ENCODE data around the gene BCR. TPM values are rescaled to one million over a fixed set of nuclear protein-coding genes. Genes with fewer than 3 reads are reported as not detected.

The BCR gene
- total and polyA plus RNA-seq, 2 of the 13 experiments (the other 11 are each of a cell fraction or from before 2014, with no cell fraction given): 19.9 to 33.6 TPM

DNA sequence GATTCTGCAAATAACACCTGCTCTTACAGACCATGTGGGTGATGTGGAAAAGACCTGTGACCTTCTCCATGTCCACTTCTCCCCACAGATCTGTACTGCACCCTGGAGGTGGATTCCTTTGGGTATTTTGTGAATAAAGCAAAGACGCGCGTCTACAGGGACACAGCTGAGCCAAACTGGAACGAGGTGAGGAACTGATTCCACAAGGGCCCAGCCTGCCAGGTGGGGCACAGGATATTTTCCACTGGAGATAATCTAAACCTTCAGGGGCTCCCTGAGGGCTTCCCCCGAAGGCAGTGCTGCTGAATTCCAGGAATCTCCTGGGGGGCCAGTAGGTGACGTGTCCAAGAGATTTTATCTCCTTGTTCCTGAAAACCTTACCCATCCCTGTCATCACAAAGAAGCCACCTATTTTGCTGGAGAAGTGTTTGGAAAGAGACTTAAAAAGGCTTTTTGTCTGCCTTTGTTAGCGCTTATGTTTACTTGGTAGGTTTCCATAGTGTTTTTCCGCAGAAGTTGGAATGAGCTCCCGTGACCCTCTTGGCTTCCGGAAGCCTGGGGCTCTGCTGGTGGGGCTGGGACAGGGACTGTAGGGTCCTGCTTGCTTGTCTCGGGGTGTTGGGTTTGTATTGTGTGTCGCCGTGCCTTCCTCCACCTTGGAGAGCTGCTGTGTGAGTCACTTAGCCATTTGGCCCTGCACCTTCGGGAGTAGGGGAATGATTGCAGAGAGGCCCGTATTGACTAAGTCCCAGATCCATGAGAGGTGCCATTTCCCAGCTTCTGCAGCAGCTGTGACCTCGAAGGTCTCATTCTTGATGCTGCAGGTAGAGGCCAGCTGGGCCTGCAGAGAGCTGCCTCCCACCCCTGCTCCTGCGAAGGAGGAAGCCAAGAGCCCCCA, 112.4 kb downstream of the BCR start:
- no peak for FAIRE-seq
- CTCF ChIA-PET (ENCODE audit: low intra/inter-chr PET ratio, low total read pairs): no interaction called here
- intact Hi-C loops (cut with micrococcal nuclease; ENCODE audit: unreplicated experiment): no loop called here
- no peaks in the 10 kb centered on the region for H3K27me3 ChIP-seq (ENCODE audit: control insufficient read depth in 1 of 2, insufficient read depth in 2 of 2, low read length in 2 of 2)
- no peaks in the 10 kb centered on the region for H3K9me3 ChIP-seq (ENCODE audit: low read length)
- WGBS (ENCODE audit: low lambda C conversion rate): 94% methylated on average over 14 of the region's 17 CpGs
- H3K9ac ChIP-seq (ENCODE audit: insufficient read depth, low read depth, low read length): no peak overlapping the region
- H3K4me3 ChIP-seq (replicated peaks in 1 of 3; ENCODE audit: insufficient read depth in 1 of 3, low read depth in 2 of 3, low read length in 3 of 3): no peak overlapping the region
- no TSS peak for BruUV-seq (replicated peaks)
- H3K4me2 ChIP-seq (ENCODE audit: low read depth, low read length): no peak overlapping the region
- no peak for TF ChIP-seq ZNF503 (CRISPR knock-in tag; IDR thresholded peaks at IDR 0.05)
- no peak for TF ChIP-seq ZNF615 (CRISPR knock-in tag; IDR thresholded peaks at IDR 0.05; ENCODE audit: borderline replicate concordance)
- TF ChIP-seq BCL6 (CRISPR knock-in tag; IDR thresholded peaks at IDR 0.05): peak; percentile 39; the same call in 1 of the 2 replicates
- DNase-seq (ENCODE audit: low spot score): no peak
- POLR2A ChIA-PET: no interaction called here
- H3K27ac ChIP-seq (ENCODE audit: extremely low read length, insufficient read depth, low read length): no peak overlapping the region
- H3K4me1 ChIP-seq (ENCODE audit: insufficient read depth, low read length): peaks cover 27% of the 10 kb centered on the region
- no peak for ATAC-seq
- H2AFZ ChIP-seq (ENCODE audit: low read length): no peak overlapping the region
- peaks cover 20 to 72% of the 10 kb centered on the region in 2 experiments; a peak in 4 of 5 replicates for H3K36me3 ChIP-seq (replicated peaks in 1 of 2; ENCODE audit: control insufficient read depth in 1 of 2, insufficient read depth in 2 of 2, low read length in 2 of 2)
- no peaks in the 10 kb centered on the region for H4K20me1 ChIP-seq (ENCODE audit: insufficient read depth, low read length)
- no peaks in the 10 kb centered on the region for H3K79me2 ChIP-seq (ENCODE audit: insufficient read depth, low read length)
- in situ Hi-C loops (cut with HindIII; ENCODE audit: extremely low pct_ligation_motif_present, low pct_unique_long_range_greater_than_20kb): loop anchor here (25.0 kb wide), 1 partner anchor 330 kb away; no protein-coding TSS in a partner anchor

DNA sequence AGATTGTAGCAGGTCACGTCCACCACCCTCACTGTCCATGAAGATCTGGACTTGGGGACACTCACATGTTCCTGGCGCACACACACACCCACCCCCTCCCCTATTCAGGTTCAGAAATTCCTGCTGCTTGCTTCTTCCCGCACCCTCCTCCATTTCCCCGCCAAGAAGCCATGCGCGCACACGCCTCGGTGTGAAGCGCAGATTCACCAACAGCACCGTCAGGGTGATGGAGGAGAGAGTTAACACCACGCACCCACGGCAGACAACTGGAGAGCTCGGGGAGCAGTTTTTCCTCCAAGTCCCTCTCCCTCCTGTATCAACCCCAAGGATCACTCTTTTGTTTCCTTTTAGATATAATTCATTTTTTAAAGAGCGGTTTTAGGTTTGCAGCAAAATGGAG, 113.4 kb downstream of the BCR start:
- intact Hi-C loops (cut with micrococcal nuclease; ENCODE audit: unreplicated experiment): no loop called here
- Histone ChIP-seq H3K9me3 (ENCODE audit: low read length) (no peaks in the 10 kb centered on the region), H4K20me1 (ENCODE audit: insufficient read depth, low read length) (no peaks in the 10 kb centered on the region), H3K4me3 (replicated peaks in 1 of 3; ENCODE audit: insufficient read depth in 1 of 3, low read depth in 2 of 3, low read length in 3 of 3) (no peak overlapping the region), H3K4me1 (ENCODE audit: insufficient read depth, low read length) (peaks cover 26% of the 10 kb centered on the region), H3K27me3 (ENCODE audit: control insufficient read depth in 1 of 2, insufficient read depth in 2 of 2, low read length in 2 of 2) (no peaks in the 10 kb centered on the region), H2AFZ (ENCODE audit: low read length) (no peak overlapping the region), H3K36me3 (replicated peaks in 1 of 2; ENCODE audit: control insufficient read depth in 1 of 2, insufficient read depth in 2 of 2, low read length in 2 of 2) (peaks cover 20 to 73% of the 10 kb centered on the region in 2 experiments; a peak in 4 of 5 replicates), H3K9ac (ENCODE audit: insufficient read depth, low read depth, low read length) (no peak overlapping the region), H3K27ac (ENCODE audit: extremely low read length, insufficient read depth, low read length) (no peak overlapping the region), H3K79me2 (ENCODE audit: insufficient read depth, low read length) (no peaks in the 10 kb centered on the region), H3K4me2 (ENCODE audit: low read depth, low read length) (no peak overlapping the region)
- DNase-seq (ENCODE audit: low spot score) (no peak), FAIRE-seq (no peak), ATAC-seq (no peak)
- no TSS peak for BruUV-seq (replicated peaks)
- in situ Hi-C loops (cut with HindIII; ENCODE audit: extremely low pct_ligation_motif_present, low pct_unique_long_range_greater_than_20kb): loop anchor here (25.0 kb wide), 1 partner anchor 331 kb away; no protein-coding TSS in a partner anchor
- ChIA-PET CTCF (ENCODE audit: low intra/inter-chr PET ratio, low total read pairs) (no interaction called here), POLR2A (no interaction called here)
- 98% methylated on average over 14 of the region's 14 CpGs for whole genome bisulfite sequencing (ENCODE audit: low lambda C conversion rate)
- TF ChIP-seq, protein P1, sequence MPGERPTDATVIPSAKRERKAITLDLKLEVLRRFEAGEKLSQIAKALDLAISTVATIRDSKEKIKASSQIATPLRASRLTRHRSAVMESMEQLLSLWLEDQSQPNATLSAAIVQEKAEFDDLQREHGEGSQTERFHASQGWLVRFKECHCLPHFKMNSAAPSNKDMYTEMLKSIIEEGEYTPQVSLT (CRISPR knock-in tag; IDR thresholded peaks at IDR 0.05; ENCODE audit: borderline replicate concordance, low read depth): no peak
- no peak for TF ChIP-seq ZSCAN5A (CRISPR knock-in tag; IDR thresholded peaks at IDR 0.05; ENCODE audit: borderline replicate concordance)
- TF ChIP-seq MXD3 (CRISPR knock-in tag; IDR thresholded peaks at IDR 0.05): no peak
